NCI-H2029 treated with DMSO at 0.1 percent for 48 hours (cell line): ENCODE measurements around the gene KDM5B.

Experiments used
- DNase-seq: peaks from one replicate; lab custom pipeline; 2025; lab: John Stamatoyannopoulos, UW

The KDM5B gene

DNA sequence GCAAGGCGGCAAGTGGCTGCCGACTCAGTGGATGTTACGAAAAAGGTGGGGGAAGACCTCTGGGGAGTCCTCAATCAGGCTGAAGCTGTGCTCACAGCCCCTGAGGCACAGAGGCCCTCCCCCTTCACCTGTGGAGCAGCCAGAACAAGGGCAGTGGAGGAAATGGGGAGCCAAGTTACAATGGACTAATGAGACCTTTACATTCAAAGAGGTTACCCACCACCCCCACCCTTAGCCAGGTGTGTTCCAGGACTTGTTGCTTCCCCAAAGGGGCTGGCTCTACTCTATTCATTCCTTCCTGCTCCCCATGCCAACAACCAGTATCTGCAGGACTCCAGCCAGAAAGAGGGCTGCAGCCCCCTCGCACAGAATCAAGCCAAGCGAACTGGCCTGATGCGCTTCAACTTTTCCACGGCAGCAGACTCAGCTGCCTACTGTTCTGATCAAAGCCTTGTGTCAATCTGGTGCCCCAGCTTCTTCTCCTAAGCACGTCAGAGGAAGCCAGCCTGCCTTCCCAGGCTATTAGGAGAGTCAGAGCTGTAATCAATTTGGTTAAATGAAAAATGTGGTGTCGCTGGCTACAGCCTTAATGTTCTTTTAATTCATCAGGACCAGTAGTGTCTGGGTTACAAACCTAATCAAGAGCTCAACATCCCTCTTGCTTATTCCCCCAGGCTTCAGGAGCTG lies 96.1 kb downstream of the KDM5B start:
- DNase-seq, result no peak

DNA sequence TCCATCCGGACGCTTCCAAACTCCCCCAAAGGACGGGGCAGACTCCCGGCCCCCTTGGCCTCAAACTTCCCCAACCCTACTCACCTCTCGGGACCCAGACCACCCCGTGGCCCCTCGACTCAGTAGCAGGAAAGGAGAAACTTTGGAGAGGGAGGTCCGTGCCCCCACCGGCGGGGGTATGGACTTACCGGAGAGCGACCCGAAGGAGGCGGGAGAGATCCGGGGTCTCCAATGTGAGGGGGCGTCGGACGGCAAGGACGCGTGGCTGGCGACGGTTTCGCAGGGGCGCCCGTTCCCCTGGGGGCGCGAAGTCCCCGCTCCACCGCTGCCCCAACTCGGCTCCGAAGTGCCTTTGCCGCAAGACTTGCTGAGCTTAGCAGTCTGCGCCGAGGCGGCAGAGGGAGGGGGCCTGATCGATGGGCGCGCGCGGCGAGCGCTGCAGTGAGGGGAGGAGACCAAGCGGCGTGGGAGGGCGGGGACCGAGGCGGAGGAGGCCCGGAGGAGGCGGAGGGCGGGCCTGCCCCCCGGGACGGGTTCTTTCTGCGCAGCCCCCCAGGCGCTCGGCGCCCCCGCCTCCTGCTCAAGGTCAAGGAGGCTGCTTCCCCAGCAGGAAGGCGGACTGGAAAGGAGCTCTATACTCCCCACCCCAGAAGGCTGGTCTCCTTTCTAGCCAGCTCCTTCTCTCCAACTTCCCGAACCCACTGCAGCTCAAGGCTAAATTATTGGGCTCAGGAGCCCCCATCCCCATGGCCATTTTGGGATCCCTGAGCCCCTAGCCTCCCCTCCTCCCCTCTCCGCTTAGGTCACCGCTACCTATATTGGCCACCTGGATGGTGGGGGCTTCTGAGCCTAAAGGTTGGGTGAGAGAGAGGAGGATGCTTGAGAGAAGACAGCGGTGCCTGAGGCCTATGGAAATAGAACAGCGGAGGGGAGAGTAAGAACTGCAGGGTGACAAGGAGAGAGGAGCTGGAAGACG lies 97.9 kb downstream of the KDM5B start, which contains the start of gene SYT2:
TSS of gene SYT2 (minus strand) at position 385 of the 976 bp plus-strand sequence. CDS start 104,682 bp downstream, outside the sequence.
- DNase-seq, result no peak

DNA sequence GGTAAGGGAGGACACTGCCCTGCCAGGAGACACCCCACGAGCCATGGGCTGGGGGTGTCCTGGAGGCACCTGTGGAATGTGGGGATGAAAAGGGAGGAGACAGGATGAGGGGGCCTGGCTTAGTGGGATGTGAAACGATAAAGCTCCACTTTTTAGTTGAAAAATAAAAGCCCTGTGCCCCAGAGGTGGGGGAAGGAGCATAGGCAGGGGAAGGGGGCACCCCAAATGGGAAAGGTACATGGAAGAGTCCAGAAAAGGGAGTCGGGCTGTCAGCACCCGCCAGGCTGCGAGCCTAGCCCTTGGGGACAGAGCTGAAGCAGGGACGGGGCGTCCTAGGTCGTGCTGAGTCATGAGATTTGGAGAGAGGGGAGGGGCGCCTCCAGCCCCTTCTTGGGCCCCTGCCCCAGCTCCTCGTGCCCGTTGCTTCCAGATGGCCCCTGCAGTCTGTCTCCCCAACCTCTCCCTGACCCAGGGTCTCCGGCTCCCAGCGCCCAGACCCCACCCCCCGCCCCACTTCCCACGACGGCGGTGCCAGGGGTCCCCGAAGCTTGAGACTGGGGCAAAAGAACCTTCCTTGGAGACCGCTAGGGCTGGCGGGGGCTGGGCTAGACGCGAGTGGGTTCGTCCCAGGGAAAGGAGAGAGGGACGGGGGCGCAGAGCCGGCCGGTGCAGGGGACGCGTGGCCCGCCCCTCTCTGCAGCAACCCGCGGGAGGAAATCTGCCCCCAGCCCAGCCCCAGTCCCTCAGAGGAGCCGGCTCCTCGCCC lies 98.8 kb downstream of the KDM5B start:
- DNase-seq, result no peak

DNA sequence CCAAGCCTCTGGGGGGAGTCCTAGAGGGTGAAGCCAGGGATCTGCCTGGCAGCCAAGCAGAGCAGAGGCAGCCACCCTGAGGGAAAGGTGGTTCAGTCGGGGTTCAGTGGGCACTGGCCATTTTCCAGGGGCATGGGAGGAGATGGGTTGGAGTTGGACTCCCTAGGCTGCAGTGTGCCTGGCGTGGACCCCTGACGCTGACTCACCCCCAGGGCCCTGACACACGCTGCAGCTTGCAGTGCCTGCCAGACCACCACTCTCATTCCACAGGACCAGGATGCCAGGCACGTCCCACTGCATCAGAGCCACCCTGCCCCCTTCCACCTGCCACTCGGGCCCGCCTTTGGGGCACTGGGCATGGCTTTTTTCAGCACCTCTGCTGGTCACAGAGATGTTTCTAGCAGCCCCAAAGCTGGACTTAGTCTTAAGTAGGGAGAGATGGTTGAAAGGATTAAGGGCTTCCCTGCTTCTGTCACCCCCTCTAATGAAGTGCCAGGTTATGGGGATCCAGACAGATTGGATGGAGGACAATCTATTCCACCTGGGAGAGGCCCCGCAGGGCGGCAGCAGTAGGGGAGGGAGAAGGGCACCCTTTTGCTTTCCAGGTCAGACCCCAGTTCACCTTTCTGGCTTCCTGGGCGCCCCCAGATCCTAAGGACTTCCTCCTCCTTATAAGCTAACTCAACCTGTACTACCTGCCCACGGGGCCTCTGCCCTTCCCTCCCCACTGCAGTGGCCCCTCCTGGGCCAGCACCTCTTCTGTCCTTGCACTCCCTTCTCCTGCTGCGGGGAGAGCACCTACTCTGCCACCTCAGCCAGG lies 99.6 kb downstream of the KDM5B start:
- no peak for DNase-seq

DNA sequence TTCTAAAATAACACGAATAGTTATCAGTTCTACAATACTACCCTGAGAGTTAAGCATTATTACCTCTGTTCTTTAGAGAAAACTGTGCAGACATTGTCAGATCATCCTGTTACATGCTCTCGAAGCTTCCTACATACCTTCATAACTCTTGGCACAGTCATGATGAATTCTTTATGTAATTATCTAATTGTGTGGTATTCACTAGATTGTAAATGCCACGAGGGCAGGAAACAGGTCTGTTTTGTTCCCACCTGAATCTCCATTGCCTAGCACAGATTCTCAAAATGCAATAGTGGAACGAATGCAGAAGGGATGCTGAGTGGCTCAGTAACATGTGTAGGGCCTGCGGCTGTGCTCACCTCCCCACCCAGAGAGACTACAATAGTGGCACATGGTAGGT lies 101.4 kb downstream of the KDM5B start:
- no peak for DNase-seq

DNA sequence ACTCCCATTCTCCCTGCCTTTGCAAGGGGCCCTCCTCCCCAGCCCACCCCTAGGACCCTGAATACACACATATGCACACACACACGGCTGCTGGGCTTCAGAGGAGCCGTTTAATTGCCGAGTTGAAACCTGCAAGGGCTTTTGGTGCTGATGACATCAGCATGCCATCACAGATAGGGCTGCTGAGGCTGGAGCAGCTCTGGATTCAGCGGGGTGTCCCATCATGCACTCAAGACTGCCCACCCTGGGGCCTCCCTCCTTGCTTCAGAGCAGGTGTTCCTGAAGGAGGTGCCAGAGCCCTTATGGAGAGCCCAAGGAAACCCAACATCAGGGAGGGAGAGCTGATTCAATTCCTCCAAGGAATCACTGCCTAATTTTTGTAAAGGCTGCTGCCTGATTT lies 103.6 kb downstream of the KDM5B start:
- DNase-seq, result no peak

DNA sequence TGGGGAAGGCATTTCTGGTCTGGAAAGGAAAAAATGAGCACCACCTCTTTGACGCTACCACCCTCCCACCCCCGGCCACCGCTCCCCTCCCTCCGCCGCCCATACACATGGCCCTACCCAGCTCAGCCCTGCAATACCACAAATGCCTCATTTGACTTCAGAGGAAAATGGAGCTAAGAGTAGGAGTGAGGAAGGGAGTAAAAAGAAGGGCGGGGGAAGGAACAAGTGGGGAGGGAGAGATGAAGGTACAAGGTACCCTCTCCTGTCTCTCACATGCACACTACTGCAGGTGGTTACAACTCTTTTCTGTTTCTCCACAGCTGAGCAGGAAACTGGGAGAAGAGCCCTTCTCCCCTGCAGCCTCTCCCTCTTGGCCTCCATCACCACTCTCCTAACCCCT lies 105.0 kb downstream of the KDM5B start:
- DNase-seq, result no peak

DNA sequence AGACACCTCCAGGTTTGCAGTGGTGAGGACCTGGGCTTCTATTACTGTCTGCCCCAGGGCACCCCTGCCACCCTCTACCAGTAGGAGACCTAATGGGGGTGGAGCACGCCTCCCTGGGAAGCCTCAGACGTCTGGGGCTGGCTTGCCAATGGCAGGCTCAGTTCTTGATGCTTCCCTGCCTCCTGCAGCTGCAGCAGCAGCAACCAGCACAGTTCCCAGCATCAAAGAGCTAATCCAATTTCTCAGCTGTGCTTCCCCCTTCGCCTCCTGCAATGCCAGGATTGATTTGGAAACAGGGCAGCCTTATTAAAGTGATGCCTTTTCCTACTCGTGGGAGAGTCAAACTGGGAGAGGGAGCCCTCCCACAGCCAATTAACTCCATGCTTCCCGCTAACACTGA lies 106.1 kb downstream of the KDM5B start:
- no peak for DNase-seq

DNA sequence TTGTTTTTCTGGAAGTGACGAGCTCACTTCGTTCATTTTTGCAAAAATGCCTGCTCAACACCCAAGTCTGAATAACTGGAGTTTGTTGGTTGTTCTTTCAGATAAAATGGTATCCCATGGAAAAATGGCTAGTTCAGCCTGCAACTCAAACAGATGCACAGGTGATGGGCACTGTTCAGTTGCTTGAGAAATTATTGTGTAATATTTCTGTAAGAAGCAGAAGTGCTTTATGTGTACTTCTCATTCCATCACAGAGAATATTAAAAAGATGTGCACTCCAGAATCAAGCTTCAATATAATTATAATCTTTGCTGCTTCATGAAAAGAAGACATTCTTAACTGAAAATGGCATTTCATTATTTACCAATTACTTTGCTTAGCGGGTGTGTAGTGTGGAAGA lies 107.0 kb downstream of the KDM5B start:
- no peak for DNase-seq

DNA sequence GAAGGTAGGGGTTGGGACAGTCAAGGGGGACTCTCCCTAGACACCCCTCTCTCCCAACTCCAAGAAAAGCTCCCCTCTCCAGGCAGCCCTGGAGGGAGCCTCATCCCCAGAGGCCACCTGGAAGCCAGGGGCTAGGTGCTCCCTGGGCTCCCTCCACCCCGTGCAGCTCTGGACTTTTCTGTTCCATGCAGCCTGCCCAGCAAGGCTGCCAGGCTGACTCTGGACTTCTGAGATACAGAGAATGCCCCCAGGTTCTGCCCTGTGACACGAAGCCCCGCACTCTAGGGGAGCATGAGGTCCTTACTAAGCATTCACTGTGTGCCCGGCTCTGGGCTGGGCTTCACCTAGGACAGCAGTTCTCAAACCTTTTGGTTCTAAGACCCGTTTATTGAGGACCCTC lies 108.2 kb downstream of the KDM5B start:
- no peak for DNase-seq

DNA sequence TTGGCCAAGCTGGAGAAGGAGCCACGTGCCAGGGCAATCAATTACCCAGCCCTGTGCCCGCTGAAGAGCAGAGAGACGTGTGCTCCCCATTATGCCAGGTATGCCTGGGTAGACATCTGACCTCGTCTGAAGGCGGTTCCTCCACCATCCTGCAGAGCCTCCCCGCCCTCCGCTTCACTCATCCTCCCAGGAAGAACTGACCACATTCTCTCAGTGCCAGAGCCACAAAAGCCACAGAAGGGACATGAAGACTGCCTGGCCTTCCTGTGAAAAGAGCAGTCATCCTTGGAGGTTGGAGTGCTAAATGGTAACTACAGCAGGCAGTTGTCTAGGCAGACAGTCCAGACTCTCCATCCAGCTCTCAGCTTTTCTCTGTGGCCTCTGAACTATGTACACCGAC lies 109.9 kb downstream of the KDM5B start:
- DNase-seq, result no peak

DNA sequence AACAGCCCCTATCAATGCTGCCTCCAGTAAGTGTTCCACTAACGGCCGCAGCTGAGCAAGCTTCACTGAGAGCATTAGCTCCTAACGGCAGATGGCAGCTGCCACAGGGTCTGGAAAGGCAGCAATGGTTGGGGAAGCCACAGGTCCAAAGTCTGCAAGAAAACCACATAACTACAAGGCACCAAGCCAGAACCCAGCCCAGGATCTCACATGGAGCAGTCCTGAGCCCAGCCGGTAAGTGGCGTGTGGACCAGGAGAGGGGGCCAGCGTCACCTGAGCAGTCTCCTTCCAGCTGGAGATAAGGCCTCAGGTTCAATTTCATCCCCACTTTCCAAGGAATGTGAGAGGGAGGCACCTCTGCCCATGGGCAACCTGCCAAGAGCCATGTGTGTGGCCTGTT lies 111.2 kb downstream of the KDM5B start:
- DNase-seq, result no peak

DNA sequence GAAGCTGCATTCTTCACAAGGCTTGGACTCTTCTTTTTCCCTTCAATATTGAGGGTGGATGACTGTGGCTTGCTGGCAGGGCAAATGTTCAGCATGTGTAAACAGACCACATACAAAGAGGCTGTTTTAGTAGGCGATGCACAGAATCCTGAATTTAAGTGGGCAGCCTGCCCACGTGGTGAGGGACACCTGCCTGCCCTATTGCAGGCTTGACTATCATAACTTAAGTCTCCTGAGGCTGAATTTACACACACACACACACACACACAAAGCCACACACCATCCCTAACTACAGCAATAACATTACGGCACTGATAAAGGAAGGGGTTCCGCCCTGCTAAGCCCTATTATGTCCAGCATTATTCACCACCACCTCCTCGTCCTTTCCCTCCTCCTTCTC lies 113.9 kb downstream of the KDM5B start:
- DNase-seq, result no peak

DNA sequence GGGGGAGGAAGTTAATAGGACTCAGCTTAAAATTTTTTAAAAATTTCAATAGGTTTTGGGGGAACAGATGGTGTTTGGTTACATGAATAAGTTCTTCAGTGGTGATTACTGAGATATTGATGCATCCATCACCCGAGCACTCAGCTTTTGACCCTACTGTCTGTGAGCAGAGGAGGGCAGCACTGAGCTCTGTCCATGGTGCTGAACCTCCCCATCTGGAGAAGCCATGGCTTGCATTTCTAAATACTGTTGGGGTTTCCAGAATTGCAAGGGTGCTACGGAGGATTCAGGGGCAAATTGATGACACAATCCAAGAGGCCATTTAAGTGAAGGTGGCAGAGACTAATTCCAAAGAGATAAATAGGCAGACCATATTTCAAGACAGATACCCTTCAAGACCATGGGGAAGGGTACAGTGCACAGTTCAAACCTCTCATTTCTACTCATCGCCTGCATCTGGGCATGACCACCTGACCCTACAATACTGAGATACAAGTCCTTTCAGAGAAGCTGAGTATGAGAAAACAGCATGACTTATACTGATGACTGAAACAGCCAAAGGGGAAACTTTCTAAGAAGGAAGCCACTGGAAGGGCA lies 115.2 kb downstream of the KDM5B start:
- DNase-seq, result no peak

DNA sequence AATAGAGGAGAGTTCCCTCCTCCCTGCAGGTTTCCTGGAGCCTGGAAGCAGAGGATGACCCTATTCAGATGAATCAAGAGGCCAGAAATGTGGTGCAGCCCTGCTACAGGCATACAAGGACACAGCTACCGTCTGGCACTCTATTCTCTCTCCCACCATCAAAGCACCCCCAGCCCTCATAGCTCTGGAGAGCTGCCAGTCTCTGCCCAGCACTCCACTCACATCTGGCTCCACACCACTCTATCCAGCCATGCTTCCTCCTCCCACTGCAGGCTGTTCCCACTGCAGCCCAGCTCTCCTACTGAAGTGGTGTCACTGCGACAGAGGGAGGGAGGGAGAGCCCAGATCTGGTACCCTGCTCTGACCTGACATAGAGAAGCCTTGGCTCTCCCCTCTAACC lies 116.4 kb downstream of the KDM5B start:
- DNase-seq, result peak; percentile 75

DNA sequence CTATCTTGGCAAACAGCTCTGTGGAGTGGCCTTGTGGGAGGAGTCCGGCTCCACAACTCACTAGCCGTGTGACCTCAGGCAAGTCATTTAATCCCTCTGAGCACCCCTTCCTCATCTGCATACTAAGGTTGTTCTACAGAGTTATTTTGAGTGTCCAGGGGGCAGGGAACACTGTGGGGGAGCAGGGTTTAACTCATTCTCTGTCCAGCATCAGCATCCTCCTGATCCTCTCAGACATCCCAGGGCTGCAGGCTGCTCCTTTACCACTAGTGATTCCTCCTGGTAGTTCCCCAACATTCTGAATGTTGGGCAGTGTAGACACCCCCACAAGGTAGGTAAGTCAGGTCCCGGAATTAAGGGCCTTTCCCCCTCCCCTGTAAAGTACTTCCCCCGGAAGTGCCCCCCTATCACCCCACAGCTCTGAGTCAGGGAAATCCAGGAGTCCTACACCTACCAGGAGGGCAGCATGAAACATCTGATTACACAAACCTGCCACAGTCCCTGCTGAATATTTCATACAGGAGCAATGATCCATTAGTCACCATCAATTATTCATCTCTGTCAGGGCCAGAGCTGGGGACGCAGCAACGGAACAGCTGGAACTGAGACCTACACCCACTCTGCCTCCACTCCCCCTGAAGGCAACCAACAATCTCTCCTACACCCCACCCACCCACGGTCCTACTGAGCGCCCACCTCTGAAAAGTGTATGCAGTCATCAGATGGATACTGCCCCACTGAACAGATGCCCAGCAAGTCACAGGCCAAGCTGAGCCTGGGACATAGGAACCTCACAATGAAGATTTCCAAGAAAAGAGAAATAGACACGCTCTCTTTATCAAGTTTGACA lies 118.5 kb downstream of the KDM5B start:
- no peak for DNase-seq

DNA sequence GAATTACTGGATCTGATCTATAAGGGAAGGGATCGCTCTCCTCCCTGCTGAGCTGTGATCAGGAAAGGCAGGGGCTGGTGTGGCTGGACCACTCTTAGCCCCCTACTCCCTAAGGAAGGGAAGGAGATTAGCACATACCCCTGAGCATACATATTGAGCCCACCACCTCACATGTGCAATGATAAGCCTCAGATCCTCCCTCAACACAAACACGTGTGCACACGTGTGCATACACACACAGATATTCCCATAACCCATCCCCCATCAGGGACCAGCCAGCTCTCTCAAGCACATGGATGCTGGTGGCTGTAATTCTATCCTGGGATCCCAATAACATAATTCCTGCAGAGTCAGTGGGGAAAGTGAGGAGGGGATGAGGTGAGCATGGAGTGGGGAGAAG lies 119.1 kb downstream of the KDM5B start:
- no peak for DNase-seq

DNA sequence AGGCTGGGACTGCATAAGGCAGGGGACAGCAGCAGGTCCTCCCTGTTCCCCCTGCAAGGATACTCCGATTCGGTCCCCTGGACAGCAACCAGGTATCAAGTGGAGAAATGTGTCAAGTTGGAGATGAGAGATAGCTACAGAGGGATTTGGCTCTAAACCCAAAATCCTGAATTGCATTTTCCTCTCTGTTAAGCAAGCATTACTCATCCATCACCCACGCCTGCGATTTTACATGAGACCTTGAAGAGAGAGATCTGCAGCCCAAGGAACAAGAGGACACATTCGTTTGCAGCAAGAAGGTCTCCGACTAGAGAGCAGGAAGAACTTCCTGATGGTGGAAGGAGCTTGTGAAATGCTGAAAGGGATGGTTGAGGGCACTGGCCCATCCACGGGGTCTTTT lies 119.8 kb downstream of the KDM5B start:
- DNase-seq, result no peak

DNA sequence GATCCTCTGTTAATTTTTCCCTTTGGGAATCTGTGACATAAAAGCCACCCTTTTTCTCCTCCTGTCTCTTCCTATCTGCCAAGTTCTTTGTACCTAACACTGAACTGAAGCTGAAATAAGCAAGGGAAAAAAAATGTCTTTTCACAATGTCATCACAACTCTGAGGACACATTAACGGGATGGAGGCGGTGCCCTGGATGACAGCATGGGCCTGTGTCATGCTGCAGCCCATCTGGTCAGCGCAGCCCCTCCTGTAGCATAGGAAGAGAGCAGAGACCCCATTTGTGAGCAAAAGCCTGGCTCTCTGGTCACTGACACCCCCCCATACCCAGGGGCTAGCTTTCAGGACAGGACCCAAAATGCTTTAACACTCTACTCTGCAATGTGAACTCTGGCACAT lies 120.4 kb downstream of the KDM5B start:
- no peak for DNase-seq

DNA sequence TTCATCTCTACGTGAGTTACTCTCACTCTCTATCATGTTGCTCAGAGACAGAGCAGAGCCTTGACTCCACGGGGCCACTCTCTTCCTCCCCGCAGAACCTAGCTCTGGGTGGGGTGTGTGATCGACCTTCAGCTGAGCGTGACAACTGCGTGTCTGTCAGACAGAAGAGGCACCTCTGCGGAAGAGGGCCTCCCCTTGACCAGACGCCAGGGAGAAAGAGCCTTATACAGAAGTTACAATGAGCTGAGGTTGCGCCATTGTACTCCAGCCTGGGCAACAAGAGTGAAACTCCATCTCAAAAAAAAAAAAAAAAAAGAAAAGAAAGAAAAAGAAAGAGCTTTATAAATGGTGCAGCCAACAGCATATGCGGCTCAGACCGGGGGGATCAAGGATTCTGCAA lies 120.9 kb downstream of the KDM5B start:
- DNase-seq, result no peak
